Effector memory CD4-positive, alpha-beta T cell (primary cell): ENCODE results near the gene NUBP1.
"Not testable (repeated sequence)": the region's sequence is repeated elsewhere in the genome, so short reads cannot be mapped to it uniquely, and the experiment has no call there.

Experiments
- DNase-seq, 3 donors: peaks; one replicate each; pipeline ENCODE4 v3.0.0-alpha.2; 2020
- H3K27ac ChIP-seq: 2 replicates; pipeline ENCODE4 v1.7.0; 2013; ENCODE audit warnings: mild to moderate bottlenecking, low read length, moderate library complexity; ENCODE audit not compliant: insufficient read depth, poor library complexity, severe bottlenecking
- H3K27me3 ChIP-seq: replicated peaks from 2 replicates; pipeline ENCODE4 v1.7.0; 2013; ENCODE audit warnings: mild to moderate bottlenecking, low read length; ENCODE audit not compliant: insufficient read depth, control insufficient read depth, poor library complexity, severe bottlenecking
- H3K36me3 ChIP-seq: 2 replicates; pipeline ENCODE4 v1.7.0; 2013; ENCODE audit warnings: mild to moderate bottlenecking, low read length, moderate library complexity; ENCODE audit not compliant: control insufficient read depth, insufficient read depth
- H3K4me1 ChIP-seq: 2 replicates; pipeline ENCODE4 v1.7.0; 2013; ENCODE audit warnings: low read length, mild to moderate bottlenecking; ENCODE audit not compliant: control insufficient read depth, insufficient read depth, poor library complexity, severe bottlenecking
- H3K4me3 ChIP-seq: 2 replicates; pipeline ENCODE4 v1.7.0; 2013; ENCODE audit warnings: low read length, low read depth, mild to moderate bottlenecking; ENCODE audit not compliant: insufficient read depth, poor library complexity, severe bottlenecking
- H3K9me3 ChIP-seq: 2 replicates; pipeline ENCODE4 v1.7.0; 2013; ENCODE audit warnings: mild to moderate bottlenecking, low read length, moderate library complexity; ENCODE audit not compliant: control insufficient read depth

The NUBP1 gene

GRCh38 chr16:10737068-10737625 is 6.5 kb upstream of the NUBP1 start:
- peak overlapping the region; percentile 22 for H3K4me3 ChIP-seq
- H3K9me3 ChIP-seq: no peaks in the 10 kb centered on the region
- H3K4me1 ChIP-seq: no peaks in the 10 kb centered on the region
- no peak overlapping the region for H3K27ac ChIP-seq
- H3K36me3 ChIP-seq: no peaks in the 10 kb centered on the region
- peak; percentile 36 to 64 (median 48) for DNase-seq
- no peaks in the 10 kb centered on the region for H3K27me3 ChIP-seq

- H3K36me3 ChIP-seq: no peaks in the 10 kb centered on the region
- no peak overlapping the region for H3K4me3 ChIP-seq
- DNase-seq: peak in 1 of 3 donors; percentile 16
- peaks cover 4% of the 10 kb centered on the region for H3K4me1 ChIP-seq
- H3K27me3 ChIP-seq: no peaks in the 10 kb centered on the region
- no peak overlapping the region for H3K27ac ChIP-seq
- no peaks in the 10 kb centered on the region for H3K9me3 ChIP-seq
These were observed 5.2 kb upstream of the NUBP1 start for GRCh38 chr16:10738231-10739077.

GRCh38 chr16:10740000-10740844 is 3.4 kb upstream of the NUBP1 start:
- no peaks in the 10 kb centered on the region for H3K27me3 ChIP-seq
- peaks cover 12% of the 10 kb centered on the region for H3K4me1 ChIP-seq
- DNase-seq: no peak
- H3K36me3 ChIP-seq: no peaks in the 10 kb centered on the region
- H3K27ac ChIP-seq: no peak overlapping the region
- no peaks in the 10 kb centered on the region for H3K9me3 ChIP-seq
- no peak overlapping the region for H3K4me3 ChIP-seq

DNA sequence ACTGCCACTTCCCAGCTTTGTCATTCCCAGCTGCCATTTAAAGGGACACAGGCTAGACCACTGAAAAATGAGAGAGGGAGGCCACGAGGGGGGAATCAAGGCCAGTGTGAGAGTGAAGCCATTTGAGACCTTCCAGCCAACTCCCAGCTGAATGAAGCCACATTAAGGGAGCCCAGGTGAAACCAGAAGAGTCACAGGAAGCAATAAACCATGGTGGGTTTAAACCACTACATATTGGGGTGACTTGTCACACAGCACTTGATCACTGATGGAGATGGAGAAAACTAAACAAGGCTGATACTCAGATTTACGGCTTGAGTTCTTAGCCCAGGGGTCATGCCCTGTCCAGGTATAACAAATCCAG is 2.8 kb upstream of the NUBP1 start:
- Histone ChIP-seq H3K4me1 (peaks cover 12% of the 10 kb centered on the region), H3K4me3 (no peak overlapping the region), H3K27me3 (no peaks in the 10 kb centered on the region)

DNA sequence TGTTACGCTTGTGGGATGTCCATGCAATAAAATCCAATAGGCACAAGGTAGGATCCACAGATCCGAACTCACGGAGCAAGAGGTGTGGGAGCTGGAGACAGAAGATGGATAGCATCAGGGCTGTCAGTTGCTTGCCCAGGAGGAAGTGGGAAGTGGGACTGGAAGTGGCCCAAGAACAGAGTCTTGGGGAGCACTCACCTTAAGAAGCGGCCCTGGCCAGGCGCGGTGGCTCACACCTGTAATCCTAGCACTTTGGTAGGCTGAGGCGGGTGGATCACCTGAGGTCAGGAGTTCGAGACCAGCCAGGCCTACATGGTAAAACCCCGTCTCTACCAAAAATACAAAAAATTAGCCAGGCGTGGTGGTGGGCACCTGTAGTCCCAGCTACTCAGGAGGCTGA is 2.4 kb upstream of the NUBP1 start:
- H3K27ac ChIP-seq, H3K36me3 ChIP-seq: not testable (repeated sequence)

More for the DNA sequence above, 2.8 kb upstream of the NUBP1 start:
- Histone ChIP-seq H3K9me3 (no peaks in the 10 kb centered on the region), H3K27ac (no peak overlapping the region), H3K36me3 (no peaks in the 10 kb centered on the region)
- DNase-seq: no peak

GRCh38 chr16:10741844-10742243 is 1.8 kb upstream of the NUBP1 start:
- no peaks in the 10 kb centered on the region for H3K36me3 ChIP-seq
- no peaks in the 10 kb centered on the region for H3K27me3 ChIP-seq
- DNase-seq: no peak
- H3K4me3 ChIP-seq: no peak overlapping the region
- H3K9me3 ChIP-seq: no peaks in the 10 kb centered on the region
- H3K27ac ChIP-seq: no peak overlapping the region
- peaks cover 12% of the 10 kb centered on the region for H3K4me1 ChIP-seq

More for the DNA sequence above, 2.4 kb upstream of the NUBP1 start:
- not testable (repeated sequence) for H3K4me3 ChIP-seq, DNase-seq, H3K27me3 ChIP-seq, H3K9me3 ChIP-seq
- peaks cover 12% of the 10 kb centered on the region for H3K4me1 ChIP-seq

- Histone ChIP-seq H3K4me1 (peaks cover 12% of the 10 kb centered on the region), H3K9me3 (no peaks in the 10 kb centered on the region), H3K4me3 (peak overlapping the region; percentile 81), H3K27ac (peak overlapping the region; percentile 97), H3K36me3 (peaks cover 6% of the 10 kb centered on the region), H3K27me3 (no peaks in the 10 kb centered on the region)
- DNase-seq: no peak
These were observed 424 bp upstream of the NUBP1 start for GRCh38 chr16:10743227-10743609.

DNA sequence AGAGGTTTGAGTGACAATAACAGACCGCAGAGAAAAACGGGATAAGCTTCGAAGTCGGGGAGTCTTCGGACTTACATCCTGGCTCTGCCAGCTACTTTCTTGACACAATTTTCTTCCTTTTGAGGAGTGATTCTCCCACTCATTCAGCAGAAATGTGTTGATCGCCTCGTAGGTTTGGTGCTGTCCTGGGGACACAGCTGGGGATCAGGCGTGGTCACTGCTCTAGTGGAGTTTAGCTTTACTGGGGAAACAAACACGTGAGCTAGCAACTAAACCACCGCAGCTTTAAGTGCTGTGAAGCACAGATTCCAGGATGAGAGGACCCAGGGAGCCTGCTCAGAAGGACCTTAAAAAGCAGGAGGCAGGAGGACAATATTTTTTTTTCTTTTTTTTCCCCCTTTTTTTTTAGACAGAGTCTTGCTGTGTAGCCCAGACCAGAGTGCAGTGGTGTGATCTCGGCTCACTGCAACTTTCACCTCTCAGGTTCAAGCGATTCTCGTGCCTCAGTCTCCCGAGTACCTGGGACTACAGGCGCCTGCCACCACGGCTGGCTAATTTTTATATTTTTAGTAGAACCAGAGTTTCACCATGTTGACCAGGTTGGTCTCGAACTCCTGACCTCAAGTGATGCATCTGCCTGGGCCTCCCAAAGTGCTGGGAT is 858 bp downstream of the NUBP1 start:
- DNase-seq: no peak
- H3K9me3 ChIP-seq: no peaks in the 10 kb centered on the region
- peak overlapping the region; percentile 81 for H3K4me3 ChIP-seq
- H3K36me3 ChIP-seq: peaks cover 14% of the 10 kb centered on the region
- H3K27me3 ChIP-seq: no peaks in the 10 kb centered on the region
- peak overlapping the region; percentile 97 for H3K27ac ChIP-seq
- peaks cover 12% of the 10 kb centered on the region for H3K4me1 ChIP-seq

DNA sequence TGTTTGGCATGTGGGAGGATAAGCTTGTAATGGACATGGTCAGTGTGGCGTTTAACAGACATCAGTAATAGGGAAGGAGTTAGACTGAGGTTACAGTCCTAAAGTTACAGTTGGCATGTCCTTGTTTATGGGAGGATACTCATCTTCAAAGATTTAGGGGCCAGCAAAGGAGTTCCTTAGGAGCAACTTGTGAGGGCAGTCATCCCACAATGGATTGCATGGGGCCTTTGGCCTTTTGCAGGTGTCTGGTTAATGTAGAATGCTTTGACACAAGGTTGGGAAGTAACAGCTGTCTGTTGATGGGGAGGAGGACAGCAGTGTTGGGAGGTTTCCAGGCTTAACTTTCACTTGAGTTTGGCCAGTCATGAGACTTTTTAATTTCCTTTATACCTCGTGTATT is 2.2 kb downstream of the NUBP1 start:
- DNase-seq: no peak
- peaks cover 22% of the 10 kb centered on the region for H3K36me3 ChIP-seq

More for the DNA sequence above, 2.2 kb downstream of the NUBP1 start:
- Histone ChIP-seq H3K27me3 (no peaks in the 10 kb centered on the region), H3K4me3 (no peak overlapping the region), H3K9me3 (no peaks in the 10 kb centered on the region), H3K27ac (no peak overlapping the region), H3K4me1 (peaks cover 12% of the 10 kb centered on the region)
